GM23248 (cell line): Measurements from ENCODE around the gene CD151.

Experiments
- EZH2 ChIP-seq: fragments of 200-600 bp; sonication (generic); IDR thresholded peaks from 2 replicates; pipeline ENCODE4 v1.6.1; 2018; ENCODE audit warnings: antibody characterized with exemption, mild to moderate bottlenecking; ENCODE audit not compliant: insufficient read depth, poor library complexity, severe bottlenecking
- EZH2phosphoT487 ChIP-seq: fragments of 200-600 bp; sonication (generic); IDR thresholded peaks from 2 replicates; pipeline ENCODE4 v1.6.1; 2018; ENCODE audit warnings: antibody characterized with exemption, moderate library complexity, mild to moderate bottlenecking, low read depth; ENCODE audit not compliant: insufficient read depth

GRCh38 chr11:846496-847098 is 13.8 kb downstream of the CD151 start:
- TF ChIP-seq EZH2 (no peak), EZH2phosphoT487 (no peak)
